ENCODE results near the gene ACTR2.
A peak's percentile ranks its signal among the peaks of the same experiment; 100 is the strongest.

ACTR2 gene

GRCh38 chr2:65281627-65282351 is 54.2 kb downstream of the ACTR2 start:
- DNase-seq: no peak

DNA sequence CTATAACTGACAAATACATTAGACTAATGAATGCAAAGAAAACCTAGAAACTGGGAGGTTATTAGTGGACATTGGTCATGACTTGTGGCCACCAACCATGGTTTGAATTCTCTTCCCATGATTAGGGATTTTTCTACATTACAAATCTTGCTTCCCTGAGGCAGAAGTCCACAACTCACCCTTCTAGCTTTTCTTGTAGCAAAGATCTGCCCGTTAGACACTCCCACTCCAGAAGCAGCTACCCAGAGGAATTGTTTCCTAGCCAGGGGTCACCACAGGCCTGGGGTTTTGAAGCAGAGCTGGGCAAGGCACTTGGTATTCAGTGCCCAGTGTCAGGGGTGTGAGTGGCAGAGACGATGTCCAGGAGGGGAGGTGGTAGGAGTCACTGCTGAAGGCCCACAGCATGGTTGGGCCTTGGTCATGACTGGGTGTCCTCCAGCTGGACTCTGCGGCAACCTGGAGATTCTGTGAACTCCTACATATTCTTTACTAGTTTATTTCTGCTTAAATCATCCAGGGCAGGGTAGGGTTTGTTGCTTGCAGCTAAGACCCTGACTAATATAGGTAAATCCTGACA is 54.9 kb downstream of the ACTR2 start:
- DNase-seq: no peak

- DNase-seq: no peak
Observed at GRCh38 chr2:65287364-65287763, 59.7 kb downstream of the ACTR2 start.

GRCh38 chr2:65291216-65292105 is 63.8 kb downstream of the ACTR2 start:
- DNase-seq: no peak

- DNase-seq: no peak
Observed at GRCh38 chr2:65292106-65292400, 64.4 kb downstream of the ACTR2 start.

GRCh38 chr2:65292461-65293011 is 64.9 kb downstream of the ACTR2 start:
- DNase-seq: no peak

GRCh38 chr2:65293376-65293775 is 65.7 kb downstream of the ACTR2 start:
- no peak for DNase-seq

GRCh38 chr2:65294136-65294535 is 66.5 kb downstream of the ACTR2 start:
- DNase-seq: no peak

DNA sequence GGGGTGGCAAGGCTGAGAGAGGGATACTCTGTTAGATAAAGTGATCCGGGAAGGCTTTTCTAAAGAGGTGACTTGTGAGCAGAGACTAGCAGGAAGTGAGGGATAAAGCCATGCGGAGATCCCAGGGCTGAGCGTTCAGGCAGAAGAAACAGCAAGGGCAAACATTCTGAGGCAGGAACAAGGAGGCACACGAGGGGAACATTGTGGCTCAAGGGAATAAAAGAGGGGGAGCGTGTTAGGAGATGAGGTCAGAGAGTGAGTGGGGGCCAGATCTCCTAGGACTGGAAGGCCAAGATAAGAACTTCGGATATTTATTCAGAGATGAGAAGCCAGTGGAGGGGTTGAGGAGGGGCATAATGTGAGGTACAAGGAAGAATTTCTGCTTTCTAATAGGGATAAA is 67.1 kb downstream of the ACTR2 start:
- DNase-seq: peak; percentile 15

- DNase-seq: peak; percentile 25
Observed at GRCh38 chr2:65296971-65297370, 69.3 kb downstream of the ACTR2 start.

DNA sequence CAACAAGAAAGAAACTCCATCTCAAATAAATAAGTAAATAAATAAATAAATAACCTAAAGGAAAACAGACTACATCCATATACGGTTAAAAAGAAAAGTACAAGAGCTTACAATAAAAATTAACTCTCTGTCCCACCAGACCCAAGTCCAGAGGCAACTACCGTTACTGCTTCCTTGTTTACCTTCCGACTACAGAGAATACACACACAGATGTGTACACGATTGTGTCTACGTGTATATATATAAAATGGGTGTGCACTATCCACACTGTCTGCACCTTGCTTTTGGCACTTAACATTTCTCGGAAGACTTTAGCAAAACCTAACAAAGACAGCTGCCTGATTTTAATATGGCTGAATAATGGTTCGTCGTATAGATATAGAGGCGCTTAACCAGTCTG is 69.9 kb downstream of the ACTR2 start:
- no peak for DNase-seq

DNA sequence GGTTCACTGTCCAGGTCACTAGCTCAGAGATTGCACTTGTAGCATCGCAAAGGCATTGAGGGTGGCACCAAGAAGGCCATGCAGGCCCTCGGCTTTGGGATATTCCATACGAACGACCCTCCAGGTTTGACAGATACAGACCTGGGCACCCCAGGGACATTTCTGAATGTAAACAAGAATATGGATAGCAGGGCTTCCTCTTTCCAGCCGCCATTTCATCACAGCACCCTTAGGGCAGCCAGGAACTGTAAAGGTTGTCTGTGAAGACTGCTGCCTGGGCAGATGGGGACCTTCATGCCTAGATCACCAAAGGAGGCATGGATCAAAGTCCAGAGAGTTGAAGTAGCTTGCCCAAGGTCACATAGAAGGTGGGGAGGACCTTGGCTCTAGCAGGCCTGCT is 70.5 kb downstream of the ACTR2 start:
- no peak for DNase-seq

GRCh38 chr2:65299246-65299645 is 71.6 kb downstream of the ACTR2 start:
- peak; percentile 51 for DNase-seq

DNA sequence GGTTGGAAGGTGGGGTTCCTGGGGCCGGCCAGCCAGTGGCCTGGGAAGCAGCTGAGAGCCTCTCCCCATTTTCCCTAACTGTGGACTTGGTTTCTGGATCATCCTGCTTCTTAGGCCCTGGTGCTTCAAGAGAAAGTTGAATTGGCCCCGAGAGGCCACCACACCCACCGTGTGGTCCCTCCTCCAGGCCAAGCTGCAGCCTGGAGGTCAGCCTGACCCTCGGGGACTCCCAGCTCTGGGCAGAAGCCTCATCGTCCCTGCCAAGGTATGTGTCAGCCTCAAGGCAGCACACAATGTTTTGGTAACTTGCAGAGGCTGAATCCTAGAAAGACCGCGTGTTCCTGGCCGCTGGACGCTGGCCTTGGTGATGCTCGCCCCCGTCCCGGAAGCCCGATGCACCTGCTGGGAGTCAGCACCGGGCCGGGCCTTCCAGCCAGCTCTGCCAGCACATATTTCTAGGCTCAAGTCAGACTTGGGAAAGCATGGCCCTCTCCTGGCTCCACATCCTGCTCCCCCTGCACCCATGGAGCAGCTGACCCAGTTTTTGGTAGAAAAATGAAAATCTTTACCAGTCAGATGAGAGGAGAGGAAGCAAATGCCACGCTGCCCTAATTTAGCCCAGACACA is 72.6 kb downstream of the ACTR2 start:
- no peak for DNase-seq

DNA sequence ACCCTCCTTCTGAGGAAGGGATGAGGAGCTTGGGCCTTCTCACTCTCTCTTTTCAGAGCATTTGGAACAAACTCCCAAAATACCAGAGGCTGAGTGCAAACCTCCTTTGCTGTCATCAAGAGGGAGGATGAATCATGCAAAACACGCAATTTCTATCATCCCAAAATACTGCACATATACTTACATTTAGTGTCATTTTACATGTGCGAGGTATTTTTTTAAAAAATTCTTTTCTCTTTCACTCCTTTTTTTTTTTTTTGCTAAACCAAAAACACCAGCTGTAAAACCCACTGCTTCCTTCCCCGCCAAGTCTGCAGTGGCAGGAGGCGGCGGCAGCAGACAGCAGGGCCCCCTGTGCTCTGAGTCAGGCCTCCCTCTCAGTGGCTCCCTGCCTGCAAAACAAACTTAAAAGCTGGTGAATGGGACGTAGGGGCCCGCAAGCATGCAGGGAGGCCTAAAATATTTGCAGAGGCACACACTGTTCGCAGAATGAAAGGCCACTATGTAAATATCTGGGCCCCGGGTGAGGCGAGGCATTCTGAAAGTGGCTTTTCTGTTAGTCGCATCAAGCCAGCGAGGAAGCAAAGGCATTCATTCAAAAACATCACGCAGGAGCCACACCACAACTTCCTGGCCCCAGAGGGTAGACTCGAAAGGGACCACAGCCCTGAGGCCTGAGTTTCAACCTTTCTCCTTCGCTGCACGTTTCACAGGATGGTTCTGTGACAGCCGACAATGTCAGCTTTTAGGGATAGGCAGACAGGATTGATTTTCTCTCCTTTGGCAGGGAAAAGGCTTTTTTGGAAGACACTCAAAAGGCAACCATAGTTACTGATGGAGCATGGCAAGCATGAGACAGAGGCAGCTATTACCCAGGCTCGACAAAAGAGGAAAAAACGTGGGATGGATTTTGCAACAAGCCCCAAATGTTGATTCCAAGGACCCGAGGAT is 73.4 kb downstream of the ACTR2 start:
- DNase-seq: peak; percentile 52

DNA sequence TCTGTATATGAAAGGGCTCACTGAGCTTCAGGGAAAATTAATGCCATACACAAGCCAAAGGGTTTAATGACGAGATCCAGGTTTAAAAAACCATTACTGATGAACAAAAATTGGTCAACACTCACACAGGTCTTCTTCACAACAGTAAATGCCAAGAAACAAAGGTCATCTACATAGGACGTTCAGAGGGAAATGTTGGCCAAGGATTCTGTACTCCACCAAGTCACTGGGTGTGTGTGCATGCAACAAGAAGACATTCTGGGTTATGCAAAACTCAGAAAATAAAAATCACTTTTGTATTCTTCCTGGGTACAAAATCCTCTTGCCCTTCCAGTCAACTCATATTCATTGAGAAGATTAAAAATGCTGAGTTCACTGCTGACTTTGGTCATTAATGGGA is 78.3 kb downstream of the ACTR2 start:
- no peak for DNase-seq

DNA sequence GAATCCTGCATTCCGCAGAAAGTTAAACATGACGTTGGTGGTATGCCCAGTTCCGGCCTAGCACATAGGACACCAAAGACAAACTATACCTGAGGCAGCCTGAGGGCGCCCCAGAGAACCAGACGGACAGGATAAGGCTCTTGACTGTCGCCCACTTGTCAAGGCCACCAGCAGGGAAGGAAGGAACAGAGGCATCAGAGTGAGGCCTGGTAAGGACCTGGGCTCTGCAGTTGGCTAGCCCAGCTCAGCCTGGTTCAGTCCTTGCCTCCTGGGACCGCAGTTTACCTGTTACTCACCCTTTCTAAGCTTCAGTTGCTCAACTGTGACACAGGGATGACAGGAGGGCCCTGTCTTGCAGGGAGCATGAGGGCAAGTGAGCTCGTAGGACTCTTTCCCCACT is 82.1 kb downstream of the ACTR2 start:
- DNase-seq: no peak

- no peak for DNase-seq
Observed at GRCh38 chr2:65311049-65311448, 83.4 kb downstream of the ACTR2 start.

DNA sequence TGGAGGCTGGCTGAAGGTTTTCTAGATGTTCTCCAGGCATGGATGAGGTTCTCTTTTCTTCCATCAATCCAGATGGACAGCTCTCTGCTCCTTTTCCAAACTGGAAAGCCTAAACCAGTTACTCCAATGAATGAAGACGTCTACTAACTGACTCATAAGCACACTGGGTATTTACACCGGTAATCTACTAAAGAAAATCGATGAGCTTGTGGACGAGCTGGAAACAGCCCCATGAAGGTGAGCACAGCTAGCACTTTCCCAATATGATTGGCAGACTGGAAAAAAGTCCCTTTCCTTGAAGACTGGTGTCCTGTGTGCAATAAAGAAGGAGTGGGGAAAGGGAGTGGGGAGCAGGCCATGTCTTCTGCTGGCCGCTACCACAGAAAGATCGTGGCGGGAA is 84.0 kb downstream of the ACTR2 start:
- DNase-seq: no peak

DNA sequence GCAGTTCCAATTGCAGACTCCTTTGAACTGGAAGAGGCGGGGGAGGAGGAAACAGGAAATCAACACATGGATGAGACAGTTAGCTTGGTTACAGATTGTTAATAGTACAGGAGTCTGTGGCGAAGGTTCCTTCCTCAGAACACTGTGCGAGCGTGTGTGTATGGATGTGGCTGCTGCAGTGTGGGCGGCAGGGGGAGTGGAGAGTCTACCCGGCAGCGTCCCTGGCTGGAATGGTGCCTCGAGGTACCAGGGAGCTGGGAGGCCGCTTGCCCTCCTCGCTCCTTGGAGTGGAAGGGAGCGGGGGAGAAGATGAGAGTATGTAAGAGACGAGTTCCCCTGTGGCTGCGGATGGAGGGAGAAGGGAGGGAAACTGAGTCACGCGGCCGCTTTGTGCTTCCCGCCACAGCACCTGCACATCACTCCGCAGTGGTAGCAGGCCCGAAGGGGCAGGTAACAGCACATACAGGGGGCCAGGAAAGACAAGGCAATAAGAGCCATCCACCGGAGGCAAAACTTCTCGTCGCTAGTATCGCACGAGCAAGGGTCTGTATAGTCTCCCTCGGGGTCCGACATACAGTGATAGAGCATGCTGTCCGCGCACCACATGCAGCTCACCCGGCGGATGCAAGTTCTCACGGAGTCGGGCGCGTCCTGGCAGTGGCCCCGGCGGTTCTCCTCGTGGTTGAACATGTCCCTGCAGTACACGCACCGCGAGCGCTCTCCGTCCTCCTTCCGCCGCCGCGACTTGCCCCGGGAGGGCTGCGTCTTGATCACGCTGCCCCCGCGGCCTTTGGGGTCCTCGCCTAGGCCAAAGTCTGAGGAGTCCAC is 85.7 kb downstream of the ACTR2 start:
- DNase-seq: no peak

DNA sequence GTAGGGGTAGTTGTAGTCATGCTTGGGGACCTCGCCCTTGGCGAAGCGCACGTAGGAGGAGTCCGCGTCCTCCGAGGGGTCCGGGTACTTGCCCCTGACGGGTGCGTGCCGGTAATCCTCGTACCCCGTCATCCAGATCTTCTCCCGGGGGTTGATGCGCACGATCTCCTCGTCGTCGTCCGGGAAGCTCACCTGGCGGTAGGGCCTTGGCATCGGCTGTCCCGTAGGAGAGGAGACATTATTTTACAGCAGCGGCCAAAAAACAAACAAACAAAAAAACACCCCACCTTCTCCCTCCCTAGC is 86.3 kb downstream of the ACTR2 start:
- DNase-seq: no peak

All from hematopoietic multipotent progenitor cell treated with erythropoietin and hydrocortisone succinate and interleukin-3 and kit ligand, for 6 days (in vitro differentiated cells).